Uterus (tissue), 2 donors: Measurements from ENCODE around the gene SPOCK1.
"Not testable (repeated sequence)": the region's sequence is repeated elsewhere in the genome, so short reads cannot be mapped to it uniquely, and the experiment has no call there.

Source experiments
- CTCF ChIP-seq, 4 experiments: fragments of 200-600 bp in 2 of 4; fragments of 450-650 bp in 2 of 4; sonication (generic) in 2 of 4; IDR thresholded peaks; one replicate each; pipeline ENCODE4 v1.5.1; 2016 to 2019; ENCODE audit warnings: antibody characterized with exemption in 4 of 4, mild to moderate bottlenecking in 2 of 4, moderate library complexity in 1 of 4
- POLR2A ChIP-seq, 2 donors: fragments of 450-650 bp; IDR thresholded peaks; one replicate each; pipeline ENCODE4 v1.6.1; 2016; ENCODE audit warnings: antibody characterized with exemption in 2 of 2, mild to moderate bottlenecking in 1 of 2, moderate library complexity in 1 of 2

DNA sequence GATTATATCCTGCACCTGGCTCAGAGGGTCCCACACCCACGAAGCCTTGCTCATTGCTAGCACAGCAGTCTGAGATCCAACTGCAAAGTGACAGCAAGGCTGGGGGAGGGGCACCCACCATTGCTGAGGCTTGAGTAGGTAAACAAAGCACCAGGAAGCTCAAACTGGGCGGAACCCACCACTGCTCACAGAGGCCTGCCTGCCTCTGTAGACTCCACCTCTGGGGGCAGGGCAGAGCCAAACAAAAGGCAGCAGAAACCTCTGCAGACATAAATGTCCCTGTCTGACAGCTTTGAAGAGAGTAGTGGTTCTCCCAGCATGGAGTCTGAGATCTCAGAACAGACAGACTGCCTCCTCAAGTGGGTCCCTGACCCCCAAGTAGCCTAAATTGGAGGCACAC is 36.3 kb upstream of the SPOCK1 start:
- not testable (repeated sequence) for TF ChIP-seq CTCF, POLR2A (IDR thresholded peaks at IDR 0.05)
